A673 (cell line): ENCODE data around the gene ZNF277. TPM values are rescaled to one million over a fixed set of nuclear protein-coding genes. Genes with fewer than 3 reads are reported as not detected.

Experiments
- BruUV-seq: library from RNA; stranded (reverse); fragments of 400-500 nt; replicated peaks from 2 replicates; lab custom pipeline; 2021; lab: Mats Ljungman, UMichigan
- CTCF ChIA-PET: fragments of 300-600 bp; sonication (Branson Sonifier 250); formaldehyde crosslinking; loops from one replicate; lab custom pipeline; 2022; ENCODE audit warnings: antibody characterized with exemption; lab: Charles Lee
- POLR2A ChIA-PET: fragments of 300-600 bp; sonication (Branson Sonifier 250); formaldehyde crosslinking; loops from one replicate; lab custom pipeline; 2022; ENCODE audit warnings: antibody characterized with exemption; ENCODE audit not compliant: low non-redundant PET; lab: Charles Lee
- DNase-seq: peaks from one replicate; pipeline ENCODE4 v3.0.0-alpha.2; 2015; ENCODE audit warnings: low spot score
- H3K27ac ChIP-seq: fragments of 200-600 bp; sonication (generic); 2 replicates; pipeline ENCODE4 v1.5.1; 2016; ENCODE audit warnings: mixed run types, low read depth, mild to moderate bottlenecking, mixed read lengths, antibody characterized with exemption, low read length; ENCODE audit not compliant: poor library complexity, severe bottlenecking
- H3K27me3 ChIP-seq: fragments of 200-600 bp; sonication (generic); replicated peaks from 2 replicates; pipeline ENCODE4 v1.6.1; 2017; ENCODE audit warnings: mixed run types, low read depth, mild to moderate bottlenecking, mixed read lengths, antibody characterized with exemption, low read length; ENCODE audit not compliant: insufficient read depth, poor library complexity
- H3K36me3 ChIP-seq: fragments of 200-600 bp; sonication (generic); 2 replicates; pipeline ENCODE4 v1.6.1; 2016; ENCODE audit warnings: mixed run types, mild to moderate bottlenecking, mixed read lengths, antibody characterized with exemption, low read length; ENCODE audit not compliant: insufficient read depth, poor library complexity, severe bottlenecking
- H3K4me1 ChIP-seq: fragments of 200-600 bp; sonication (generic); 2 replicates; pipeline ENCODE4 v1.6.1; 2017; ENCODE audit warnings: mixed run types, mild to moderate bottlenecking, mixed read lengths, antibody characterized with exemption, low read length; ENCODE audit not compliant: insufficient read depth, poor library complexity, severe bottlenecking
- H3K4me3 ChIP-seq: fragments of 200-600 bp; sonication (generic); 2 replicates; pipeline ENCODE4 v1.5.1; 2016; ENCODE audit warnings: low read depth, mixed run types, mild to moderate bottlenecking, mixed read lengths, low read length; ENCODE audit not compliant: poor library complexity, severe bottlenecking
- H3K9me3 ChIP-seq: fragments of 200-600 bp; sonication (generic); 2 replicates; pipeline ENCODE4 v1.6.1; 2016; ENCODE audit warnings: mixed run types, low read depth, mild to moderate bottlenecking, mixed read lengths, antibody characterized with exemption, low read length; ENCODE audit not compliant: poor library complexity, severe bottlenecking
- EZH2 ChIP-seq: fragments of 200-600 bp; sonication (generic); IDR thresholded peaks from 2 replicates; pipeline ENCODE4 v1.6.1; 2017; ENCODE audit warnings: borderline replicate concordance, low read depth, mild to moderate bottlenecking, mixed read lengths, antibody characterized with exemption, low read length; ENCODE audit not compliant: poor library complexity, severe bottlenecking
- intact Hi-C: fragments of 100-400 bp; cut with micrococcal nuclease; formaldehyde crosslinking; loops from one replicate; pipeline ENCODE4 v1.10.0; 2022; ENCODE audit not compliant: unreplicated experiment
- total RNA-seq: library from RNA; stranded (reverse); gene quantifications from 2 replicates; pipeline ENCODE4 v1.2.3, GENCODE V29; 2021
- TF ChIP-seq, protein P1 (sequence below): fragments of 300-800, 200-600 bp; sonication (generic); conservative IDR thresholded peaks from 2 replicates; pipeline ENCODE4 v1.5.1; 2017; ENCODE audit warnings: low read depth, mild to moderate bottlenecking, antibody characterized with exemption, low read length, moderate library complexity, mixed read lengths

The ZNF277 gene
- total RNA-seq, 1 experiment from 2014 or later, result 17.7 TPM

DNA sequence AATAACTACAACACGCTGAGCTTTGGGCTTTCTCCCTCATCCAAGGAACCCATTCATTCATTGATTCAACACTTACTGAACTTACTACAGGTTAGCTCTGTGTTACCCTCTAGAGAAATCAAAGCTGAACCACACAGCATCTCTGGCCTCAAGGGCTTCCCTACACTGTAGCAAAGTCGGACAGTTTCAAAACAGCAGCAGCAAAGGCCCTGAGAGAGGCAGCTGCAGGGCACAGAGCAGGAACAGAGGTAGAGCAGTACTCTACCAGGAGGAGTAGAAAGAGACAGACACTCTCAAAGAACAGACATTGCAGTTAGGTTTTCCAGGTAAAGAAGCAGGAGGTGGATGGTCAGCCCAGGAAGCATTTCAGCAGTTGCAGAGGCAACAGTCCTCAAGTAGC is 16.4 kb upstream of the ZNF277 start:
- CTCF ChIA-PET, result no interaction called here
- TF ChIP-seq, protein P1, sequence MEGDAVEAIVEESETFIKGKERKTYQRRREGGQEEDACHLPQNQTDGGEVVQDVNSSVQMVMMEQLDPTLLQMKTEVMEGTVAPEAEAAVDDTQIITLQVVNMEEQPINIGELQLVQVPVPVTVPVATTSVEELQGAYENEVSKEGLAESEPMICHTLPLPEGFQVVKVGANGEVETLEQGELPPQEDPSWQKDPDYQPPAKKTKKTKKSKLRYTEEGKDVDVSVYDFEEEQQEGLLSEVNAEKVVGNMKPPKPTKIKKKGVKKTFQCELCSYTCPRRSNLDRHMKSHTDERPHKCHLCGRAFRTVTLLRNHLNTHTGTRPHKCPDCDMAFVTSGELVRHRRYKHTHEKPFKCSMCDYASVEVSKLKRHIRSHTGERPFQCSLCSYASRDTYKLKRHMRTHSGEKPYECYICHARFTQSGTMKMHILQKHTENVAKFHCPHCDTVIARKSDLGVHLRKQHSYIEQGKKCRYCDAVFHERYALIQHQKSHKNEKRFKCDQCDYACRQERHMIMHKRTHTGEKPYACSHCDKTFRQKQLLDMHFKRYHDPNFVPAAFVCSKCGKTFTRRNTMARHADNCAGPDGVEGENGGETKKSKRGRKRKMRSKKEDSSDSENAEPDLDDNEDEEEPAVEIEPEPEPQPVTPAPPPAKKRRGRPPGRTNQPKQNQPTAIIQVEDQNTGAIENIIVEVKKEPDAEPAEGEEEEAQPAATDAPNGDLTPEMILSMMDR, result no peak
- TF ChIP-seq EZH2, result no peak
- Histone ChIP-seq H3K27ac (no peak overlapping the region), H3K4me1 (no peaks in the 10 kb centered on the region), H3K4me3 (no peak overlapping the region), H3K9me3 (no peaks in the 10 kb centered on the region), H3K36me3 (no peaks in the 10 kb centered on the region), H3K27me3 (no peaks in the 10 kb centered on the region)
- intact Hi-C loops, result no loop called here
- BruUV-seq, result no TSS peak
- no peak for DNase-seq
- POLR2A ChIA-PET, result interaction anchor here (0.6 kb wide), 1 partner anchor 82 kb away, joined by 4 read pairs; no protein-coding TSS in a partner anchor

GRCh38 chr7:112192236-112193154 is 14.0 kb upstream of the ZNF277 start:
- H3K27me3 ChIP-seq, result no peaks in the 10 kb centered on the region
- H3K4me3 ChIP-seq, result no peak overlapping the region
- intact Hi-C loops, result no loop called here
- CTCF ChIA-PET, result no interaction called here
- no TSS peak for BruUV-seq
- TF ChIP-seq, protein P1, result no peak
- no peak for TF ChIP-seq EZH2
- no peaks in the 10 kb centered on the region for H3K36me3 ChIP-seq
- H3K27ac ChIP-seq, result no peak overlapping the region
- DNase-seq, result peak; percentile 52
- no peaks in the 10 kb centered on the region for H3K9me3 ChIP-seq
- H3K4me1 ChIP-seq, result no peaks in the 10 kb centered on the region
- POLR2A ChIA-PET, result no interaction called here

DNA sequence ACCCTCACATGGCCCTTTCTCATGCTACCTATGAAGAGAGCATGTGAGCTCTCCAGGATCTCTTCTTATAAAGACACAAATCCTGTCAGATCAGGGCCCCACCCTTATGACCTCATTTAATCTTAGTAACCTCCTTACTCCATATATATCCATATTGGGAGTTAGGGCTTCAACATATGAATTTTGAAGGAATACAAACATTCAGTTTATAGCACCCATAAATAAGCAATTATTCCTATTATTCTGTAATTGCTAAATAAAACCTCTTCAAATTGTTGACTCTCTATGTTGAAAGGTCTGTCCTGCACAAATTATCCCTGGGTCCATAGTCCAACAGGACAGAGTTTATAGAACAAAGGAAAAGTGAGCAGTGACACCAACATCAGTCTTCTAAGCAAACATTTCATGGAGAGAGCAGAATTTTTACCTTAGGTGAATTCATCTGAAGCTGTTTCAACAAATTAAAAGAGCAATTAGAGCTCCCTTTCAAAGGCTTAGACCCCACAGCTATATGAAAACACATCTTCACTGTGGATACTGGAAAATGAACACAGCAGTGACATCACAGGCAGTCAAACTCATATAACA is 12.5 kb upstream of the ZNF277 start:
- TF ChIP-seq, protein P1, result no peak
- TF ChIP-seq EZH2, result no peak
- intact Hi-C loops, result no loop called here
- Histone ChIP-seq H3K27ac (no peak overlapping the region), H3K27me3 (no peaks in the 10 kb centered on the region), H3K36me3 (no peaks in the 10 kb centered on the region), H3K4me1 (peaks cover 3% of the 10 kb centered on the region), H3K9me3 (no peaks in the 10 kb centered on the region), H3K4me3 (no peak overlapping the region)
- ChIA-PET CTCF (no interaction called here), POLR2A (no interaction called here)
- no peak for DNase-seq
- BruUV-seq, result no TSS peak
